SU-DHL-6 (cell line): ENCODE data around the gene CADPS.

Experiments
- H2AFZ ChIP-seq: fragments of 200-600 bp; sonication (generic); 2 replicates; pipeline ENCODE4 v1.6.1; 2014; ENCODE audit warnings: low read depth, mild to moderate bottlenecking, moderate library complexity, mixed read lengths, antibody characterized with exemption, low read length; ENCODE audit not compliant: severe bottlenecking
- H3F3A ChIP-seq: fragments of 200-600 bp; shearing (Covaris generic); 2 replicates; pipeline ENCODE4 v1.6.0; 2016; ENCODE audit warnings: antibody characterized with exemption, mild to moderate bottlenecking; ENCODE audit not compliant: insufficient read depth
- H3K27ac ChIP-seq: fragments of 200-600 bp; sonication (generic); 2 replicates; pipeline ENCODE4 v1.5.1; 2016; ENCODE audit warnings: low read depth, mild to moderate bottlenecking, low read length, moderate library complexity, mixed read lengths
- H3K27me3 ChIP-seq: fragments of 200-600 bp; sonication (generic), shearing (Covaris generic); 2 replicates; pipeline ENCODE4 v1.6.0; 2014; ENCODE audit warnings: mild to moderate bottlenecking, low read length
- H3K36me3 ChIP-seq: fragments of 200-600 bp; sonication (generic); 2 replicates; pipeline ENCODE4 v1.6.1; 2014; ENCODE audit warnings: mild to moderate bottlenecking, low read length, mixed read lengths
- H3K4me2 ChIP-seq: fragments of 300-600, 200-600 bp; shearing (Covaris generic), sonication (generic); 2 replicates; pipeline ENCODE4 v1.6.0; 2014; ENCODE audit warnings: low read length, low read depth, mild to moderate bottlenecking; ENCODE audit not compliant: poor library complexity, severe bottlenecking
- H3K4me3 ChIP-seq: fragments of 200-600 bp; sonication (generic); 2 replicates; pipeline ENCODE4 v1.5.1; 2014; ENCODE audit warnings: antibody characterized with exemption, low read length, mild to moderate bottlenecking, mixed read lengths; ENCODE audit not compliant: insufficient read depth, poor library complexity, severe bottlenecking
- H3K79me2 ChIP-seq: fragments of 200-600 bp; sonication (generic); 2 replicates; pipeline ENCODE4 v1.6.1; 2014; ENCODE audit warnings: mild to moderate bottlenecking, low read length, moderate library complexity; ENCODE audit not compliant: insufficient read depth
- H3K9ac ChIP-seq: fragments of 200-600 bp; sonication (generic); 2 replicates; pipeline ENCODE4 v1.7.0; 2014; ENCODE audit warnings: mild to moderate bottlenecking, low read length
- H3K9me2 ChIP-seq: fragments of 200-600 bp; sonication (generic); replicated peaks from 2 replicates; pipeline ENCODE4 v1.6.1; 2014; ENCODE audit warnings: low read length; ENCODE audit not compliant: insufficient read depth
- H3K9me3 ChIP-seq: fragments of 200-600 bp; sonication (generic); 2 replicates; pipeline ENCODE4 v1.6.1; 2014; ENCODE audit warnings: low read length, mixed read lengths; ENCODE audit not compliant: insufficient read depth
- H4K20me1 ChIP-seq: fragments of 200-600 bp; sonication (generic); 2 replicates; pipeline ENCODE4 v1.6.1; 2014; ENCODE audit warnings: low read depth, mild to moderate bottlenecking, antibody characterized with exemption, low read length, moderate library complexity, mixed read lengths
- EZH2phosphoT487 ChIP-seq: fragments of 200-600 bp; sonication (generic), shearing (Covaris generic); conservative IDR thresholded peaks from 2 replicates; pipeline ENCODE4 v1.6.1; 2018; ENCODE audit warnings: mild to moderate bottlenecking, antibody characterized with exemption, low read length, moderate library complexity, mixed read lengths
- TF ChIP-seq, protein P1 (sequence below): fragments of 200-600 bp; sonication (generic); IDR thresholded peaks from one replicate; pipeline ENCODE4 v1.5.1; 2017; ENCODE audit warnings: antibody characterized with exemption, mild to moderate bottlenecking, low read length, moderate library complexity; ENCODE audit not compliant: insufficient read depth, poor library complexity, severe bottlenecking

CADPS gene

DNA sequence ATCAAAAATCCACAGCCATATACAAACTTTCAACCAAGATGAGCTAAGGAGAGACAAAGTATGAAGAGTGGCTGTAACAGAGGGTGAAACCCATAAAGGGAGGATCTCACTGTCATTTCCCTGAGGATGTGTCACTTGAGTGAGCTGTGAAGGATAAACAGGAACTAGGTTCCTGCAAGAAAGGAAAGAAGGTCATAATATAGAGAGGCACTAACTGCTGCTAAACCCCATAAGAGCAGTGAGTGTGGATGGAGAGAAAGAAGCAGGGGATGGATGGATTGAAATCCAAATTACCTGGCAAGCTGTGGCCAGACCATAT lies 45.2 kb upstream of the CADPS start:
- no peak overlapping the region for H3K4me2 ChIP-seq

GRCh38 chr3:62919784-62920465 lies 44.7 kb upstream of the CADPS start:
- no peaks in the 10 kb centered on the region for H4K20me1 ChIP-seq
- TF ChIP-seq, protein P1, sequence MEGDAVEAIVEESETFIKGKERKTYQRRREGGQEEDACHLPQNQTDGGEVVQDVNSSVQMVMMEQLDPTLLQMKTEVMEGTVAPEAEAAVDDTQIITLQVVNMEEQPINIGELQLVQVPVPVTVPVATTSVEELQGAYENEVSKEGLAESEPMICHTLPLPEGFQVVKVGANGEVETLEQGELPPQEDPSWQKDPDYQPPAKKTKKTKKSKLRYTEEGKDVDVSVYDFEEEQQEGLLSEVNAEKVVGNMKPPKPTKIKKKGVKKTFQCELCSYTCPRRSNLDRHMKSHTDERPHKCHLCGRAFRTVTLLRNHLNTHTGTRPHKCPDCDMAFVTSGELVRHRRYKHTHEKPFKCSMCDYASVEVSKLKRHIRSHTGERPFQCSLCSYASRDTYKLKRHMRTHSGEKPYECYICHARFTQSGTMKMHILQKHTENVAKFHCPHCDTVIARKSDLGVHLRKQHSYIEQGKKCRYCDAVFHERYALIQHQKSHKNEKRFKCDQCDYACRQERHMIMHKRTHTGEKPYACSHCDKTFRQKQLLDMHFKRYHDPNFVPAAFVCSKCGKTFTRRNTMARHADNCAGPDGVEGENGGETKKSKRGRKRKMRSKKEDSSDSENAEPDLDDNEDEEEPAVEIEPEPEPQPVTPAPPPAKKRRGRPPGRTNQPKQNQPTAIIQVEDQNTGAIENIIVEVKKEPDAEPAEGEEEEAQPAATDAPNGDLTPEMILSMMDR = no peak
- no peak for TF ChIP-seq EZH2phosphoT487
- no peaks in the 10 kb centered on the region for H3K27me3 ChIP-seq
- no peak overlapping the region for H3K4me3 ChIP-seq
- H3K9me2 ChIP-seq = no peaks in the 10 kb centered on the region
- no peaks in the 10 kb centered on the region for H3K9me3 ChIP-seq
- no peak overlapping the region for H3K4me2 ChIP-seq
- no peaks in the 10 kb centered on the region for H3K79me2 ChIP-seq
- H2AFZ ChIP-seq = no peak overlapping the region
- H3K36me3 ChIP-seq = no peaks in the 10 kb centered on the region
- H3K27ac ChIP-seq = no peak overlapping the region
- no peak overlapping the region for H3K9ac ChIP-seq
- no peaks in the 10 kb centered on the region for H3F3A ChIP-seq

More for the DNA sequence above, 45.2 kb upstream of the CADPS start:
- H3K27me3 ChIP-seq = no peaks in the 10 kb centered on the region
- TF ChIP-seq, protein P1 = no peak
- no peak for TF ChIP-seq EZH2phosphoT487
- no peaks in the 10 kb centered on the region for H4K20me1 ChIP-seq
- no peak overlapping the region for H3K4me3 ChIP-seq
- H3K79me2 ChIP-seq = no peaks in the 10 kb centered on the region
- H3K9me2 ChIP-seq = no peaks in the 10 kb centered on the region
- no peaks in the 10 kb centered on the region for H3K36me3 ChIP-seq
- H2AFZ ChIP-seq = no peak overlapping the region
- H3K9me3 ChIP-seq = no peaks in the 10 kb centered on the region
- no peaks in the 10 kb centered on the region for H3F3A ChIP-seq
- H3K27ac ChIP-seq = no peak overlapping the region
- H3K9ac ChIP-seq = no peak overlapping the region

DNA sequence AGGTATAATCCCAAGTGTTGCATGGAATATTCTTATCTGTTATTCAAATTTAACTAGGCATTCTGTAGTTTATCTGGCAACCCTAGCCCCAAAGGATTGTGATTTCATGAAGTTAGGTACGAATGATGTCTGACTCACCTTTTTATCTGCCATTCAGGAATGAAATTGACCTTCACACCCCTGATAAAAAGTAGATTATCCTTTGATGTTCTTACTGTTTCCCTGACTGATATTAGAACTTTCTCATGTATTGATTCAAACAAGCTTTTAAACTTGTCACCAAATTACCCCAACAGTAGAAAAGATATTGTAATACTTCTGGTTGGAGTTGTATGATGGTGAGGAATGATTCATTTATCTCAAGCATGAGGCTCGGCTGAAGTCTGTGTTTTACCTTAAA lies 43.6 kb upstream of the CADPS start:
- Histone ChIP-seq H3K4me3 (no peak overlapping the region), H3F3A (no peaks in the 10 kb centered on the region), H3K9ac (no peak overlapping the region), H3K9me3 (no peaks in the 10 kb centered on the region), H4K20me1 (no peaks in the 10 kb centered on the region), H3K27me3 (no peaks in the 10 kb centered on the region), H3K27ac (no peak overlapping the region), H3K79me2 (no peaks in the 10 kb centered on the region), H3K36me3 (no peaks in the 10 kb centered on the region), H3K4me2 (no peak overlapping the region), H2AFZ (no peak overlapping the region), H3K9me2 (no peaks in the 10 kb centered on the region)
- no peak for TF ChIP-seq EZH2phosphoT487
- TF ChIP-seq, protein P1 = no peak

- no peaks in the 10 kb centered on the region for H3K9me2 ChIP-seq
- H2AFZ ChIP-seq = no peak overlapping the region
- H3F3A ChIP-seq = no peaks in the 10 kb centered on the region
- no peaks in the 10 kb centered on the region for H4K20me1 ChIP-seq
- no peak overlapping the region for H3K27ac ChIP-seq
- H3K79me2 ChIP-seq = no peaks in the 10 kb centered on the region
- H3K36me3 ChIP-seq = no peaks in the 10 kb centered on the region
- H3K9me3 ChIP-seq = no peaks in the 10 kb centered on the region
- H3K27me3 ChIP-seq = no peaks in the 10 kb centered on the region
- H3K9ac ChIP-seq = no peak overlapping the region
- H3K4me2 ChIP-seq = no peak overlapping the region
- no peak overlapping the region for H3K4me3 ChIP-seq
- TF ChIP-seq EZH2phosphoT487 = no peak
- TF ChIP-seq, protein P1 = no peak
Observed at GRCh38 chr3:62918131-62918530, 42.9 kb upstream of the CADPS start.
